Measurements from ENCODE around the gene C16orf78.

C16orf78 gene, protein sequence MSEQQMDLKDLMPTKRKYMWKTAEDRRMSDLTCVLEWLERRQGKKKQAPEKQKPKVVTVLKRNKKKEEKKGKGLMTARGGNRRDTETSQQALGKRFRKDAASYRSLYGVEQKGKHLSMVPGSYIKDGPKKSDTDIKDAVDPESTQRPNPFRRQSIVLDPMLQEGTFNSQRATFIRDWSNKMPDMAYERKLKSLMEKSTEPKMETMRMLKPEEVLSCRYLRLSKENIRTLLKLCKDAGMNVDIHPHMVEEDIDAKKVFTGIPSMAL

DNA sequence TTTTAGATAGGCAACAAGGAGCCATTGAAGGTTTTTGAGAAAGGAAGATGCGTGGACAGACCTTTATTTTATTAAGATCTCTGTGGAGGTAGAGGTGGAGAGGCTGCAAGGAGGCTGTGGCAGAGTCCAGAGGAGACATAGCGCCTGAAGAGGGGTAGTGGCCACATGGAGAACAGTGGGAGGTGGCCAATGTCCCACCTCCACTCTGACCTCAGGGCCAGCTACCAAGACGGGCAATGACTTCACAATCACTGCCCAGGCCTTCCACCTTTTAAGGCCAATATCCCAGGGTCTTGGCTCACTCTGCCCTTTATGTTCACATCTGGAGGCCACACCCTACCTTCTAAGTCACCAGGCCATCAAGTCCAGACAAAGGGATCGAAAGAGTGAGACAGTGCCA, at the start of gene C16orf78:
Gene C16orf78 (plus strand): TSS at position 301 of the 400 bp plus-strand sequence. CDS start 136 bp downstream, outside the sequence.
- TF ChIP-seq, protein P1, sequence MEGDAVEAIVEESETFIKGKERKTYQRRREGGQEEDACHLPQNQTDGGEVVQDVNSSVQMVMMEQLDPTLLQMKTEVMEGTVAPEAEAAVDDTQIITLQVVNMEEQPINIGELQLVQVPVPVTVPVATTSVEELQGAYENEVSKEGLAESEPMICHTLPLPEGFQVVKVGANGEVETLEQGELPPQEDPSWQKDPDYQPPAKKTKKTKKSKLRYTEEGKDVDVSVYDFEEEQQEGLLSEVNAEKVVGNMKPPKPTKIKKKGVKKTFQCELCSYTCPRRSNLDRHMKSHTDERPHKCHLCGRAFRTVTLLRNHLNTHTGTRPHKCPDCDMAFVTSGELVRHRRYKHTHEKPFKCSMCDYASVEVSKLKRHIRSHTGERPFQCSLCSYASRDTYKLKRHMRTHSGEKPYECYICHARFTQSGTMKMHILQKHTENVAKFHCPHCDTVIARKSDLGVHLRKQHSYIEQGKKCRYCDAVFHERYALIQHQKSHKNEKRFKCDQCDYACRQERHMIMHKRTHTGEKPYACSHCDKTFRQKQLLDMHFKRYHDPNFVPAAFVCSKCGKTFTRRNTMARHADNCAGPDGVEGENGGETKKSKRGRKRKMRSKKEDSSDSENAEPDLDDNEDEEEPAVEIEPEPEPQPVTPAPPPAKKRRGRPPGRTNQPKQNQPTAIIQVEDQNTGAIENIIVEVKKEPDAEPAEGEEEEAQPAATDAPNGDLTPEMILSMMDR (IDR thresholded peaks at IDR 0.05; ENCODE audit: unreplicated experiment in 3 of 3), result no peak
- Mint-ChIP-seq H3K4me3 (no peak within 1 kb of the TSS), H3K9me3 (no peaks in the 10 kb centered on the region), H3K27me3 (ENCODE audit: low read depth) (peaks cover 6% of the 10 kb centered on the region), H3K4me1 (no peaks in the 10 kb centered on the region), H3K36me3 (ENCODE audit: low read depth) (no peaks in the 10 kb centered on the region), H3K27ac (no peak within 1 kb of the TSS)

DNA sequence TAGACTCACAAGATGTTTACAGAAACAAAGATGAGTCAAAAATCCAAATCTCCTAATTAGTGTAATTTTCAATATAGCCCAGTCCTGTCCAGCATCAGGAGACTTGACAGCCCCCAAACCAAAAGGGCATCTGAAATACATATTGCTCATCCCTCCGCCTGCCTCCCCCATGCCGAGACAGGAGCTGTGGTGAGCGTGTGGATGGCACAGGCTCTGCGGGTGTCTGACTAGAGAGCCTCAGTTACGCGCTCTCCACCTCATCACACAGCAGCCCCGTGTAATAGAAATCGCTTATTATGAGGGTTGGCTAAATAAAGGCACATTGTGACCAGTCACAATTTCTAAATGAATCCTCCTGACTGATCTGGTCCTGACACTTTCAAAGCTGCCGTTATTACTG, 48.9 kb upstream of the C16orf78 start:
- no peak overlapping the region for H3K4me3 Mint-ChIP-seq
- H3K36me3 Mint-ChIP-seq (ENCODE audit: low read depth), result no peaks in the 10 kb centered on the region
- peaks cover 7% of the 10 kb centered on the region for H3K9me3 Mint-ChIP-seq
- peaks cover 18% of the 10 kb centered on the region for H3K27me3 Mint-ChIP-seq (ENCODE audit: low read depth)
- H3K27ac Mint-ChIP-seq, result no peak overlapping the region
- TF ChIP-seq, protein P1 (IDR thresholded peaks at IDR 0.05; ENCODE audit: unreplicated experiment in 3 of 3), result no peak
- no peaks in the 10 kb centered on the region for H3K4me1 Mint-ChIP-seq

DNA sequence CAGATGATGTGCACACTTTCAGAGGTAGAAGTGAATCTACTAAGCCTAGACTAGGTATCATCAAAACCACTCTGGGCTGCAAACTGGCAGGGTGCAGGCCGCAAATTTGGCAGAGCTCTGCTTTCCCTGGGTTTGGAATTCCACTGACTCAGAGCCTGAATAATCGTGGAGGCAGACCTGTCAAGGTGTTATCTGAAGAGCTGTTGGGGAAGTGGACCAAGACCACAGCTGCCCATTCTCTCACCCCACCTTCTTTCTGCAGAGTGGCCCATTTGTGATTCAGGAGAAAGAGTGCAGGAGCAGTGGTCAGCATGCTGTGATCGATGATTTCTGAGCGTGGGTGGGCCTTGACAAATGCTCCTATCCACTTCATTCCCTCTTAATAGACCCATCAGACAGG, 46.1 kb upstream of the C16orf78 start:
- no peak overlapping the region for H3K27ac Mint-ChIP-seq
- H3K9me3 Mint-ChIP-seq, result no peaks in the 10 kb centered on the region
- TF ChIP-seq, protein P1 (IDR thresholded peaks at IDR 0.05; ENCODE audit: unreplicated experiment in 3 of 3), result no peak
- H3K36me3 Mint-ChIP-seq (ENCODE audit: low read depth), result no peaks in the 10 kb centered on the region
- H3K4me3 Mint-ChIP-seq, result no peak overlapping the region
- H3K27me3 Mint-ChIP-seq (ENCODE audit: low read depth), result peaks cover 27% of the 10 kb centered on the region
- H3K4me1 Mint-ChIP-seq, result no peaks in the 10 kb centered on the region

DNA sequence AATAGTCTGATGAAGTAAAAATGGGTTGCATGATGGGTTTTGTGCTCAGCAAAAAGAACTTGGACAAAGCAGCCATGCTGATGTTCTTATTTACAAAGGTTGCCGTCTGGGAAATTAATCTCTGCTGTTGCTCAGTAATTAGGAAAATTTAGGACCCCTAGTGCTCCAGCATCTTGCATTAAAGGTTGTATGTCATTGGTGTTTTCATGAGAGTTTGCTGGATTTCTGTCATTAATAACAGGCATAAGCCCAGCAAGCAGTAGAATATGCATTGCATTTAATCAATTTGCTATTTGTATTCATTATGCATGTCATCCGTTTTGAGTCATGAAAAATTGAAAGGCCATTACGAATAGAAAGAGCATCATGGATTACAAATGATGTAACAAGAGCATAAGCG, 45.3 kb upstream of the C16orf78 start:
- Mint-ChIP-seq H3K36me3 (ENCODE audit: low read depth) (no peaks in the 10 kb centered on the region), H3K27ac (no peak overlapping the region), H3K9me3 (no peaks in the 10 kb centered on the region), H3K4me3 (no peak overlapping the region), H3K27me3 (ENCODE audit: low read depth) (peaks cover 25% of the 10 kb centered on the region), H3K4me1 (no peaks in the 10 kb centered on the region)
- TF ChIP-seq, protein P1 (IDR thresholded peaks at IDR 0.05; ENCODE audit: unreplicated experiment in 3 of 3), result no peak

DNA sequence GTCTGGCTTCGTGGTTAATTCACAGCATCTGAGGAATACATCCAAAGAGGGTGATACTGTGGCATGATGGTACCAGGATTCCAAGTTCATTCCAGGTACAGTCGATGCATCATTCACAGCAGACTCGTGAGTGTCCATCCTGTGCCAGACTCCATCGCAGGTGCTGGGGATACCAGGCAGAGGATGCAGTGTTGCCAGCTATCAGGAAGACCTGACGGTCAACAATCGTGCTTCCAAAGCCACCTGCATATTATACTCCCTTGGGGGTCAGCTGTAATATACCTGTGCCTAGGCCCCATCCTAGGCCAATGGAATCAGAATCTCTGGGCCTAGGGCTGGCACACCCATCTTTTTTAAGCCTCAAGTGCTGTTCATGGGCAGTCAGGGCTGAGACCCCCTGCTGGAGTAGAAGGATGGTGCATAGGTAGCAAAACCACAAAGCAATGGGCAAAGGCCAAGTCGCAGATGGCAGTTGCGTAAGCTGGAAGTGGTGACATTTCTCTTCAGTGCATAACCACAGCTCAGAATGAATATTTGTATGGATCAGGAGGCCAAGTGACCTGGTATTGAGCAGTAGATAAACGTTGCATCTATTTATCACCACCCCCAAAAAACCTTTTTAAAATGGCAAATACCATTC, 42.9 kb upstream of the C16orf78 start:
- Mint-ChIP-seq H3K9me3 (no peaks in the 10 kb centered on the region), H3K27ac (no peak overlapping the region)
- TF ChIP-seq, protein P1 (IDR thresholded peaks at IDR 0.05; ENCODE audit: unreplicated experiment in 3 of 3), result no peak

More for the DNA sequence above, 42.9 kb upstream of the C16orf78 start:
- Mint-ChIP-seq H3K36me3 (ENCODE audit: low read depth) (no peaks in the 10 kb centered on the region), H3K4me3 (no peak overlapping the region), H3K27me3 (ENCODE audit: low read depth) (peaks cover 24% of the 10 kb centered on the region), H3K4me1 (no peaks in the 10 kb centered on the region)
